H1 (cell line): ENCODE data around the gene OR2A25. TPM values are rescaled to one million over a fixed set of nuclear protein-coding genes. Genes with fewer than 3 reads are reported as not detected.

Source experiments
- CTCF ChIA-PET: fragments of 300-600 bp; sonication (Branson Sonifier 250); formaldehyde crosslinking; loops from one replicate; lab custom pipeline; 2021; ENCODE audit not compliant: partially characterized antibody; lab: Charles Lee
- POLR2A ChIA-PET: fragments of 300-600 bp; sonication (Branson Sonifier 250); formaldehyde crosslinking; loops from one replicate; lab custom pipeline; 2021; ENCODE audit warnings: inconsistent platforms; ENCODE audit not compliant: partially characterized antibody; lab: Charles Lee
- DNase-seq, 2 experiments: peaks; one replicate each; pipeline versions ENCODE4 v3.0.0 to v3.0.0-alpha.2; 2010 to 2022; ENCODE audit warnings: low spot score in 2 of 2, low read depth in 1 of 2, mixed read lengths in 1 of 2
- FAIRE-seq: peaks from 2 replicates; lab custom pipeline; 2011; peaks lifted over from hg19 to GRCh38; lab: Jason Lieb, UNC
- H2AFZ ChIP-seq: 2 replicates; pipeline ENCODE4 v1.8.1; 2012; ENCODE audit warnings: low read length, inconsistent platforms
- H2AK5ac ChIP-seq: 2 replicates; pipeline ENCODE4 v1.6.1; 2013; ENCODE audit warnings: low read depth, low read length
- H2BK120ac ChIP-seq: replicated peaks from 2 replicates; pipeline ENCODE3; 2013; ENCODE audit warnings: low read depth, low read length, inconsistent platforms
- H2BK12ac ChIP-seq: 2 replicates; pipeline ENCODE4 v1.6.1; 2013; ENCODE audit warnings: low read depth, low read length
- H2BK15ac ChIP-seq: 2 replicates; pipeline ENCODE4 v1.6.1; 2013; ENCODE audit warnings: low read length
- H2BK20ac ChIP-seq: 2 replicates; pipeline ENCODE4 v1.6.1; 2013; ENCODE audit warnings: low read length
- H2BK5ac ChIP-seq: 2 replicates; pipeline ENCODE4 v1.6.1; 2013; ENCODE audit warnings: low read depth, low read length
- H3K14ac ChIP-seq: 2 replicates; pipeline ENCODE4 v1.6.1; 2013; ENCODE audit warnings: inconsistent platforms; ENCODE audit not compliant: insufficient read length
- H3K18ac ChIP-seq: 2 replicates; pipeline ENCODE4 v1.6.1; 2013; ENCODE audit warnings: low read length; ENCODE audit errors: extremely low read depth
- H3K23ac ChIP-seq: 2 replicates; pipeline ENCODE4 v1.6.1; 2013; ENCODE audit warnings: inconsistent platforms; ENCODE audit not compliant: insufficient read length
- H3K23me2 ChIP-seq: 2 replicates; pipeline ENCODE4 v1.6.1; 2013; ENCODE audit warnings: low read depth, low read length
- H3K27ac ChIP-seq: 2 replicates; pipeline ENCODE4 v1.6.1; 2011; ENCODE audit warnings: low read depth, low read length, inconsistent platforms
- H3K27me3 ChIP-seq, 4 experiments: replicated peaks in 1 of 4; 1 replicate in 1 of 4; 2 replicates in 3 of 4; pipeline versions ENCODE4 v1.6.1 to v1.8.1; 2011 to 2013; ENCODE audit warnings: low read length in 3 of 4, mild to moderate bottlenecking in 3 of 4, inconsistent platforms in 2 of 4, mixed read lengths in 2 of 4, moderate library complexity in 1 of 4; ENCODE audit not compliant: control insufficient read depth in 3 of 4, insufficient read depth in 3 of 4; ENCODE audit errors: extremely low read depth in 1 of 4
- H3K36me3 ChIP-seq, 4 experiments: 2 replicates each; pipeline versions ENCODE4 v1.6.1 to v1.8.1; 2011 to 2013; ENCODE audit warnings: mild to moderate bottlenecking in 4 of 4, low read length in 3 of 4, moderate library complexity in 2 of 4, control low read depth in 1 of 4, inconsistent platforms in 1 of 4; ENCODE audit not compliant: insufficient read depth in 4 of 4, control insufficient read depth in 2 of 4
- H3K4ac ChIP-seq: replicated peaks from 2 replicates; pipeline ENCODE3; 2013; ENCODE audit warnings: low read length, low read depth, mixed read lengths, inconsistent platforms; ENCODE audit not compliant: insufficient read length
- H3K4me1 ChIP-seq, 4 experiments: replicated peaks in 1 of 4; 1 replicate in 1 of 4; 2 replicates in 3 of 4; pipeline versions ENCODE4 v1.6.1 to v1.8.1; 2011 to 2013; ENCODE audit warnings: low read length in 3 of 4, inconsistent platforms in 2 of 4, mixed read lengths in 1 of 4; ENCODE audit not compliant: insufficient read depth in 4 of 4, control insufficient read depth in 3 of 4
- H3K4me2 ChIP-seq, 2 experiments: 2 replicates each; pipeline versions ENCODE4 v1.6.1 to v1.8.1; 2011 to 2013; ENCODE audit warnings: low read depth in 2 of 2, low read length in 2 of 2, control low read depth in 1 of 2, inconsistent platforms in 1 of 2, mild to moderate bottlenecking in 1 of 2; ENCODE audit not compliant: insufficient read depth in 1 of 2
- H3K4me3 ChIP-seq, 4 experiments: fragments of 200-600, 300-600 bp in 1 of 4; sonication (generic), shearing (Covaris generic), sonication (Bioruptor Twin) in 1 of 4; 2 replicates each; pipeline versions ENCODE4 v1.5.1 to v1.8.1; 2011 to 2016; ENCODE audit warnings: low read length in 4 of 4, low read depth in 3 of 4, control low read depth in 2 of 4, inconsistent platforms in 2 of 4, mild to moderate bottlenecking in 2 of 4, mixed read lengths in 1 of 4, moderate library complexity in 1 of 4; ENCODE audit not compliant: insufficient read depth in 2 of 4; ENCODE audit errors: extremely low read depth in 1 of 4
- H3K56ac ChIP-seq: replicated peaks from 2 replicates; pipeline ENCODE3; 2013; ENCODE audit warnings: low read depth, mild to moderate bottlenecking, mixed read lengths, low read length, inconsistent platforms; ENCODE audit not compliant: insufficient read length
- H3K79me1 ChIP-seq: 2 replicates; pipeline ENCODE4 v1.6.1; 2013; ENCODE audit warnings: low read depth, low read length, control low read depth
- H3K79me2 ChIP-seq, 2 experiments: 2 replicates each; pipeline versions ENCODE4 v1.6.1 to v1.8.1; 2012 to 2013; ENCODE audit warnings: low read length in 2 of 2, mild to moderate bottlenecking in 2 of 2, inconsistent platforms in 1 of 2; ENCODE audit not compliant: insufficient read depth in 2 of 2, control insufficient read depth in 1 of 2
- H3K9ac ChIP-seq, 4 experiments: replicated peaks in 1 of 4; 1 replicate in 1 of 4; 2 replicates in 3 of 4; pipeline versions ENCODE4 v1.6.1 to v1.8.1; 2011 to 2013; ENCODE audit warnings: low read depth in 3 of 4, low read length in 3 of 4, control low read depth in 2 of 4, mild to moderate bottlenecking in 2 of 4, moderate library complexity in 2 of 4, inconsistent platforms in 1 of 4; ENCODE audit errors: extremely low read depth in 1 of 4
- H3K9me3 ChIP-seq, 2 experiments: 2 replicates each; pipeline versions ENCODE4 v1.6.1 to v1.8.1; 2012 to 2013; ENCODE audit warnings: mild to moderate bottlenecking in 2 of 2, moderate library complexity in 2 of 2, control low read depth in 1 of 2, inconsistent platforms in 1 of 2, low read depth in 1 of 2, low read length in 1 of 2, mixed read lengths in 1 of 2; ENCODE audit not compliant: insufficient read depth in 2 of 2
- H4K20me1 ChIP-seq, 2 experiments: replicated peaks in 1 of 2; 2 replicates each; pipeline versions ENCODE3 to v1.8.1; 2011 to 2013; ENCODE audit warnings: inconsistent platforms in 2 of 2, low read length in 2 of 2, mild to moderate bottlenecking in 1 of 2; ENCODE audit not compliant: insufficient read depth in 2 of 2, control insufficient read depth in 1 of 2
- H4K5ac ChIP-seq: 2 replicates; pipeline ENCODE4 v1.6.1; 2013; ENCODE audit warnings: low read length, low read depth, mixed read lengths, inconsistent platforms; ENCODE audit not compliant: insufficient read length
- H4K8ac ChIP-seq: 2 replicates; pipeline ENCODE4 v1.8.0; 2013; ENCODE audit warnings: mild to moderate bottlenecking, moderate library complexity, low read length, inconsistent platforms; ENCODE audit not compliant: insufficient read depth; ENCODE audit errors: extremely low read depth
- H4K91ac ChIP-seq: replicated peaks from 2 replicates; pipeline ENCODE3; 2013; ENCODE audit warnings: low read length, mixed read lengths, inconsistent platforms; ENCODE audit not compliant: insufficient read length
- CBX8 ChIP-seq: fragments of 300-800, 300-1000 bp; sonication (generic); IDR thresholded peaks from 2 replicates; pipeline ENCODE4 v1.7.1; 2016; ENCODE audit warnings: low read depth, low read length, borderline replicate concordance
- CREB1 ChIP-seq: IDR thresholded peaks from 2 replicates; pipeline ENCODE4 v1.6.1; 2012; ENCODE audit warnings: inconsistent platforms
- E2F6 ChIP-seq: IDR thresholded peaks from 2 replicates; pipeline ENCODE4 v1.6.1; 2012; ENCODE audit warnings: inconsistent platforms
- KDM4A ChIP-seq: IDR thresholded peaks from one replicate; pipeline ENCODE4 v1.7.1; 2012; ENCODE audit warnings: low read depth, mild to moderate bottlenecking, moderate library complexity, low read length, inconsistent platforms; ENCODE audit not compliant: severe bottlenecking
- KDM5A ChIP-seq: fragments of 200-600 bp; IDR thresholded peaks from 2 replicates; pipeline ENCODE4 v1.7.1; 2012; ENCODE audit warnings: mild to moderate bottlenecking, low read length, inconsistent platforms, mixed read lengths
- PHF8 ChIP-seq: fragments of 200-600 bp; sonication (generic); conservative IDR thresholded peaks from 2 replicates; pipeline ENCODE4 v1.7.1; 2012; ENCODE audit warnings: low read depth, mild to moderate bottlenecking, inconsistent platforms, low read length, moderate library complexity
- POLR2AphosphoS5 ChIP-seq: IDR thresholded peaks from 2 replicates; pipeline ENCODE4 v1.6.1; 2011; ENCODE audit warnings: low read depth, low read length
- POU5F1 ChIP-seq: IDR thresholded peaks from 2 replicates; pipeline ENCODE4 v1.6.1; 2011; ENCODE audit warnings: low read depth, mild to moderate bottlenecking, low read length, moderate library complexity
- SP2 ChIP-seq: IDR thresholded peaks from 2 replicates; pipeline ENCODE4 v1.6.1; 2012; ENCODE audit warnings: mild to moderate bottlenecking, low read length, inconsistent platforms
- SP4 ChIP-seq: IDR thresholded peaks from 2 replicates; pipeline ENCODE4 v1.6.1; 2012; ENCODE audit warnings: low read length, inconsistent platforms
- polyA plus RNA-seq, 7 experiments: library from polyadenylated mRNA; depleted of rRNA in 3 of 7; stranded (reverse) in 5 of 7; unstranded in 2 of 7; fragments of >200 nt in 5 of 7; fragments of 200-250 nt in 2 of 7; gene quantifications; 1 replicate in 5 of 7; 2 replicates in 1 of 7; 4 replicates in 1 of 7; pipeline versions ENCODE4 v1.2.1 to v1.2.3, GENCODE V29; 2011 to 2013; ENCODE audit warnings: missing spikeins in 2 of 7, mixed read lengths in 2 of 7
- total RNA-seq: library from RNA; stranded (reverse); fragmentation: NEBNext Ultra II Directional; extraction: Animal tissue kit (Norgen Biotek cat#: 25700); gene quantifications from 2 replicates; pipeline ENCODE4 v1.2.1, GENCODE V29; 2021

OR2A25 gene
- total and polyA plus RNA-seq, 2 of the 8 experiments (the other 6 are each of a cell fraction or from before 2014, with no cell fraction given): not detected

GRCh38 chr7:144035385-144035784 lies 34.2 kb upstream of the OR2A25 start:
- Histone ChIP-seq H3K27ac (no peak overlapping the region), H3K27me3 (no peaks in the 10 kb centered on the region), H3K56ac (no peak overlapping the region), H4K5ac (no peak overlapping the region), H3K18ac (no peak overlapping the region), H2BK5ac (no peak overlapping the region), H4K91ac (no peak overlapping the region), H3K14ac (no peak overlapping the region), H3K79me1 (no peaks in the 10 kb centered on the region), H3K23me2 (no peaks in the 10 kb centered on the region), H3K36me3 (no peaks in the 10 kb centered on the region), H3K4me2 (no peak overlapping the region), H2AFZ (no peak overlapping the region), H3K4me1 (no peaks in the 10 kb centered on the region), H4K8ac (no peak overlapping the region), H3K79me2 (no peaks in the 10 kb centered on the region), H3K9ac (no peak overlapping the region), H2AK5ac (no peak overlapping the region), H3K4ac (no peak overlapping the region), H3K9me3 (no peaks in the 10 kb centered on the region), H2BK120ac (no peak overlapping the region), H3K23ac (no peak overlapping the region), H2BK15ac (no peak overlapping the region), H3K4me3 (no peak overlapping the region), H4K20me1 (no peaks in the 10 kb centered on the region), H2BK20ac (no peak overlapping the region), H2BK12ac (no peak overlapping the region)
- no peak for FAIRE-seq
- TF ChIP-seq SP4 (no peak), E2F6 (no peak), KDM5A (no peak), PHF8 (no peak), POLR2AphosphoS5 (no peak), POU5F1 (no peak), SP2 (no peak), CREB1 (no peak), KDM4A (no peak), CBX8 (no peak)
- ChIA-PET POLR2A (no interaction called here), CTCF (no interaction called here)
- DNase-seq: no peak
